Muscle layer of duodenum (tissue), 2 donors: Measurements from ENCODE around the gene TRAPPC14.

Experiments used
- H3K27ac ChIP-seq: one replicate; pipeline ENCODE4 v1.7.0; 2013; ENCODE audit warnings: mild to moderate bottlenecking, low read length
- H3K27me3 ChIP-seq: one replicate; pipeline ENCODE4 v1.7.0; 2013; ENCODE audit warnings: low read depth, mild to moderate bottlenecking, control low read depth, low read length
- H3K36me3 ChIP-seq, 2 donors: one replicate each; pipeline ENCODE4 v1.7.0; 2013; ENCODE audit warnings: low read length in 2 of 2, control low read depth in 1 of 2, mild to moderate bottlenecking in 1 of 2; ENCODE audit not compliant: insufficient read depth in 2 of 2, control insufficient read depth in 1 of 2
- H3K4me1 ChIP-seq, 2 donors: one replicate each; pipeline ENCODE4 v1.7.0; 2013; ENCODE audit warnings: low read length in 2 of 2, mild to moderate bottlenecking in 2 of 2, control low read depth in 1 of 2, moderate library complexity in 1 of 2; ENCODE audit not compliant: insufficient read depth in 2 of 2, control insufficient read depth in 1 of 2
- H3K4me3 ChIP-seq, 2 donors: one replicate each; pipeline ENCODE4 v1.7.0; 2013; ENCODE audit warnings: low read length in 2 of 2, low read depth in 1 of 2, mild to moderate bottlenecking in 1 of 2
- H3K9me3 ChIP-seq, 2 donors: one replicate each; pipeline ENCODE4 v1.7.0; 2013; ENCODE audit warnings: low read length in 2 of 2, control low read depth in 1 of 2, mild to moderate bottlenecking in 1 of 2; ENCODE audit not compliant: control insufficient read depth in 1 of 2
- donor health status: healthy.

TRAPPC14 gene

DNA sequence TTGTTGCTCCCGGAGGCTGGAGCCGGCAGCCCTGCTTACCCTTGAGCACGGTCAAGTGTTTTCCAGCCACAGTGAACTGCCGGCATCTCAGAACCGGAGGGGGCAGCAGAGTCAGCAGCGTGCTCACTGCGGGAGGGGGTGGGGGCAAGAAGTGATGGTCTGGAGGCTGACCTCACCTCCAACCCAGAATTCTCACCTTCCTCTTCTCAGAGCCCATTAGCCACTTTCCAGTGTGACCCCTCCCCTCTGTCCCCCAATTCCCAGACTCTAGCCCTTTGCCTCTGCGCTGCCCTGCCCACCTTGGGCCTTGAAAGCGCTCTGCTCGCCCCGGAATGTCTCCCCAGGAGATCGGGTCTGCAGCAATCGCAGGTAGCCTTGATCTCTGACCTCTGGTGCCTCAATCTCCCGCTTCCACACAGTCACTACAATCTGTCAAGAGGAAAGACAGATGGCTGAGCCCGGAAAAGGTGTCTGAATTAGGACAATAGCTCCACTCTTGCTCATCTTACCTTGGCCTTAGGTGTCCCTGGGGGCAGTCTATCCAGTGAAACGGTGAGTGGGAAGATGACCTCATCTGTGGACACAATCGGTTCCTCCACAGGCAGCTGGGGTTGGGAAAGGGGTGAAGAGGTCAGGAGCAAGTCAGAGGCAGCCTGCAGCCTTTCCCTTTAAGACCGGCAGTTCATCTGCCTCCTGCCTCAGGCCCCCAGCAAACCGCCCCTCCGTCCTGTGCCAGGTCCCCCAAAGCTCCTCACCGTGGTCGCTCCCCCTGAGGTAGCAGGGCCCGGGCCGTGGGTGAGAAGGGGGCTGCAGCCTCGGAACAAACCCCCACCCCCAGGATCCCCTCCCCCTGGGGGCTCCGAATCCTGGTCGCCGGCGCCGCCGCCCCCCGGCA, 942 bp downstream of the TRAPPC14 start:
- Histone ChIP-seq H3K4me1 (peaks cover 16 to 27% of the 10 kb centered on the region in 2 donors), H3K9me3 (no peaks in the 10 kb centered on the region), H3K4me3 (peak overlapping the region; percentile 26 to 92), H3K27me3 (no peaks in the 10 kb centered on the region), H3K27ac (peak overlapping the region; percentile 20), H3K36me3 (peaks cover 20 to 39% of the 10 kb centered on the region in 2 donors)

DNA sequence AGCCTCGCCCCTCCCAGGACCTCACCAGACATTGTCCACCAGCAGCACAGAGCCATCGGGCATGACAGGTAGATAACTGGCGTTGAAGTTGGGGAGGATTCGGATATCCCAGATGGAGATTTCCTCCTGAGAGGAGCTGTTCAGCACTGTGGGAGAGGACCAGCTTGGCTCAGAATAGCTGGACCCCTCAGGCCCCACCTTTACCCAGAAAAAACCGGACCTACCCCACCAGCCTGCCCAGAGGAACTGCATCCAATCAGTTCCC, 1.5 kb downstream of the TRAPPC14 start:
- Histone ChIP-seq H3K9me3 (no peaks in the 10 kb centered on the region), H3K4me1 (peaks cover 16 to 27% of the 10 kb centered on the region in 2 donors), H3K4me3 (peak overlapping the region in 1 of 2 donors; percentile 92), H3K27ac (peak overlapping the region; percentile 20), H3K36me3 (peaks cover 20 to 39% of the 10 kb centered on the region in 2 donors), H3K27me3 (no peaks in the 10 kb centered on the region)

DNA sequence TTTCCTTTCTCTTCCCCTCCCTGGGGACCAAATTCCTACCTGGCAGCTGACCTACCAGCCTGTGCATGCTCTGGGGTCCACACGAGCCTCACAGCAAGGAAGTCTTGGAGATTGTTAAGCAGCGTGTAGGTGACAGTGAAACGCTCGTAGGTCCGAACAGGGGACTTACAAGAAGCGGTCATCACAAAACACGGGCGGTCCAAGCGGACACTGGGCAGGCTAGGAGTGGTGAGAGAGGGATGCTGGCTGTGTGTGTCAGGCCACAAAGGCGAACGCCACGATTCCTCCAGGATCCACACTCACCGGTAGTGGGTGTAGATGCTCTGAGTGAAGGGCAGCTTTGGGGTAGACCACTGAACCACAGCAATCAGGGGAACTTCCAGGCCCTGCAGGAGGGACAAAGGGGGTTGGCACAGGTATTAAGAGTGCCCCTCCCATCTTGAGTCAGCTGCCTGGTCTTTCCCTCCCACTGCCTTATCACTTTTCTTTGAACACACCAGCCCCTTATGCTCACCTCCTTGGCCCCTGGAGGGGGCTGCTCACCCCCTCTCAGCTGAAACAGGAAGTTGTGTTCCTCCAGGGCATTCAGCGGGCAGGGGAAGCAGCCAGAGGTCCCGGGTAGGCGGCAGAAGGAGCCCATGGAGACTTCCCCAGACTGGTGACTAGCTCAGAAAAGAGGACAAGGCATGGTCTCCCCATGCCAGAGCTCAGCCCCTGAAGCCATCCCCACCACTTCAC, 2.0 kb downstream of the TRAPPC14 start:
- Histone ChIP-seq H3K36me3 (peaks cover 20 to 39% of the 10 kb centered on the region in 2 donors), H3K27ac (peak overlapping the region; percentile 20), H3K27me3 (no peaks in the 10 kb centered on the region), H3K9me3 (no peaks in the 10 kb centered on the region), H3K4me1 (peaks cover 16 to 27% of the 10 kb centered on the region in 2 donors), H3K4me3 (no peak overlapping the region)

DNA sequence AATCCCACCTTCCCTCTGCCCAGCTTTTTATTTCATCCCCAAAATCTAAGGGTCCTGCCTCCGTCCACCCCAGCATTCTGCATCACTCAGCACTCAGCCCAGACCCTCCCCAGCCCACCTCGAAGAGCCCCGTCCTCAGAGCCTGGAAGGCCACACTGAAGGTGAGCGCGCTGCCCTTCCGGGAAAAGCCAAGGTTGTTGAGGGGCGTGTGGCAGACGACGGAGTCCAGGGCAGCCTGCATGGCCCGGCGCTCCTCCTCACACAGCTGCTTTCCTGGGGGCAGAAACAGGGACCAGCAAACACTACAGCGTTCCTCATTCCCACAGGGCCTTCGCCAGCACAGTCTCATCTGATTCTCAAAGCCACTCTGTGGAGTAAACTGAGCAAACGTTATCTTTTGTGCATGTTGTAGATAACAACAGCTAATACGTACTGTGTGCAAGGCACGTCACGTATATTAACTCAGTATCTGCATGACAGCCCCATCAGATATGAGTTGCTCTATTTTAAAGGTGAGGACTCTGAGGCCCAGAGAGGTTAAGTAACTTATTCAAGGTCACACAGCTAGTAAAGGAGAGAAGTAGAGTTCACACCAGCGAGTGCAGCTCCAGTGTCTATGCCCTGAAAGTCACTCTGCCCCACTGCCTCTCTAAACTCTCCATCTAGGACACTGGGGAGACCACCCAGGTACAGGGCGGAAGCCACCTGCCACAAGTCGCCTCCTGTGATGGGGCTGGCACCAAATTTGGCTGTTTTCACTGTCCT, 2.8 kb downstream of the TRAPPC14 start:
- H3K9me3 ChIP-seq: no peaks in the 10 kb centered on the region
- H3K27ac ChIP-seq: no peak overlapping the region
- H3K4me1 ChIP-seq: peaks cover 16 to 27% of the 10 kb centered on the region in 2 donors
- H3K4me3 ChIP-seq: no peak overlapping the region
- no peaks in the 10 kb centered on the region for H3K27me3 ChIP-seq
- peaks cover 20 to 39% of the 10 kb centered on the region in 2 donors for H3K36me3 ChIP-seq

DNA sequence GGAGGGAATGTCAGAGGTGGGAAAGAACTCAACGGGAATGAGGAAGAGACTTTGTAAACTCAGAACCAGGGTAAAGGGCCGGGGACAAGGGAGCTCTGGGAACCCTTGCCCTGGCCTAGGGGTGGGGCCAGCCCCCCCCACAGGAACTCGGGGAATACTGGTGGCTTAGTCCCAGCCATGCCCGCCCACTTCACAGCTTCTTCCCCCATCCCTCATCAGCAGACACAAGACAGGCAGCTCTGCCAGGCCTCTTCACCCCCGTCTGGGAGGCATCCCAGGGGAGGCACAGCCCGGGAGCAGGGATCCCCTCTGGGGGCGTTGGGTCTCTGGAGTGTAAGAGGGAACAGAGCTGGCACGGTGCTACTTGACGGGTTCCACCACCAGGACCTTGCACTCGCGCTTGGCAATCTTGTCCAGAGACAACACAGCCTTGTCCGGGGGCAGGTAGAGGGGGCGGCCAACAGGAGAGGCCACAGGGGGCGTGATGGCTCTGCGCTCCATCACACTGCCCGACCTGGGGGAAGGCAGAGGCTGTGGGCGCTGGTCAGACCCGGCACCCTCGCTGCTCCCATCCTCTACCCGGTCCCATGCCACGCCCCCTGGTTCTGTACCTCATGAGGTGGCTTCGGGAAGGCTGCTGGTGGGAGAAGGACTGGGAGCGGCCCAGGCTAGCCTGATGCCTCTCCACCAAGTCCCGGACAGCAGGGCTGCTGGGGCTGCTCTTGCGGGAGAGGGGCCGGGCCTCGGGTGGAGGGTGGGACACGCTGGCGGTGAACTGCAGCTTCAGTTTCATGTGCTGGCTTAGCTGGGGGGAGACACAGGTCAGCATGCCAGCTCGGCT, 3.7 kb downstream of the TRAPPC14 start:
- H3K27me3 ChIP-seq: no peaks in the 10 kb centered on the region
- H3K4me1 ChIP-seq: peaks cover 16 to 32% of the 10 kb centered on the region in 2 donors
- peaks cover 20 to 39% of the 10 kb centered on the region in 2 donors for H3K36me3 ChIP-seq
- H3K4me3 ChIP-seq: no peak overlapping the region
- H3K27ac ChIP-seq: no peak overlapping the region
- H3K9me3 ChIP-seq: no peaks in the 10 kb centered on the region

DNA sequence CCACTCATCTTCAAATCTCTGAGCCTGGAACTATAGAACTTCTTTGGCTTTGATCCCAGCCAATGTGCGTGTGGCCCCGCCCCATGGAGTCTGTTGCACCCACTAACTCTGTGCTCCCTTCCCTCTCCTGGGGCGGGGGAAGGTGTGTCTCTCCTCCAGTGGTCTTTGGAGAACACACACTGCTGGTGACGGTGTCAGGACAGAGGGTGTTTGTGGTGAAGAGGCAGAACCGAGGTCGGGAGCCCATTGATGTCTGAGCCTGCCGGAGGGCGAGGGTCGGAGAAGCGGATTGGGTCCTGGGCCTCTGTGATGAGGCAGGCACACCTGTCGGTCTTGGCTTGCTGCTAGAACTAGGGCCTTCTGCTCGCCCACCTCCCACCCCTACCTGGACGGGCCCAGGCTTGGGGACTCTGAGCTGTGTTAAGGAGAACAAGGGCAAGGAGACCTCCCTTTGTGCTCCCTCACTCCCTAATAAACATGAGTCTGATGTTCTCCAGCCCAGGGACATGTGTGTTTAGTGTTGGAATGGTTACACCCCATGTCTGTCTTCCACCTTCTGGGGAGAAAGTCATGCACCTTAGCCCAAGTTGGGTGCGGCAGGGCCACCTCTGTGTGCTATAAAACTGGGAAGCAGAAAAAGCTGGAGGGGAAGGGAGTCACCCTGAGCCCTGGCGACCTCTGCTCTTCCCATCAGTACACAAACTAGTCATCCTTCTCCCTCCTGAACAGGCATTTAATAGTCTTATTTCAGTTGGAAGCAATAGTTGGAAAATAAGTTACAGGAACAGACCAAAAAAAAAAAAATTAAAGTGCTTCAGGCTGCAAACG, 4.6 kb downstream of the TRAPPC14 start:
- H3K4me1 ChIP-seq: peaks cover 19 to 36% of the 10 kb centered on the region in 2 donors
- no peaks in the 10 kb centered on the region for H3K27me3 ChIP-seq
- peaks cover 20 to 39% of the 10 kb centered on the region in 2 donors for H3K36me3 ChIP-seq

DNA sequence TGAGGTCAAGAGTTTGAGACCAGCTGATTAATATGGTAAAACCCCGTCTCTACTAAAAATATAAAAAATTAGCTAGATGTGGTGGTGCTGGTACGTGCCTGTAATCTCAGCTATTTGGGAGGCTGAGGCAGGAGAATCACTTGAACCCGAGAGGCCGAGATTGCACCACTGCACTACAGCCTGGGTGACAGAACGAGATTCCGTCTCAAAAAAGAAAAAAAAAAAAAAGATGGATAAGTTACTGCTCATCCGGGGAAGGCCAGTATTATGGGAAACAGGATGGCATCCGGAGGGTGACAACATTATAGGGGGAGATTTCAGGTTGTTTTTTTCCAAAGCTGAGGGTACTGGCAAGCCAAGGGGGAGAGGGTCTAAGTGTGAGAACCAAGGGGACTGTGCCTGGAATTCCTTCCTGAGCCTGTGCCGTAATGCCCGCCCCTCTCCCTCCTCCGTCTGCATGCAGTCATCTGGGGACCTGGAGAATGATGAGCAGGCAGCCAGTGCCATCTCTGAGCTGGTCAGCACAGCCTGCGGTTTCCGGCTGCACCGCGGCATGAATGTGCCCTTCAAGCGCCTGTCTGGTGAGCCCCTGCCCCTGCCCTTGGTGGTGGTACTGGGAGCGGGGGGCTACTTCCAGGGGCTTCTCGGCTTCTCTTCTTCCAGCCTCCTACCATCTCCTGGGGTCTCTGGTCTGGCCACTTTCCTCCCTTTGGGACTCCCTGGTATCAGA, 5.4 kb downstream of the TRAPPC14 start:
- no peak overlapping the region for H3K4me3 ChIP-seq
- peaks cover 19 to 36% of the 10 kb centered on the region in 2 donors for H3K4me1 ChIP-seq
- H3K27me3 ChIP-seq: no peaks in the 10 kb centered on the region
- H3K36me3 ChIP-seq: peaks cover 20 to 39% of the 10 kb centered on the region in 2 donors
- no peaks in the 10 kb centered on the region for H3K9me3 ChIP-seq
- no peak overlapping the region for H3K27ac ChIP-seq

More for the DNA sequence above, 4.6 kb downstream of the TRAPPC14 start:
- H3K4me3 ChIP-seq: no peak overlapping the region
- H3K27ac ChIP-seq: peak overlapping the region; percentile 39
- no peaks in the 10 kb centered on the region for H3K9me3 ChIP-seq

DNA sequence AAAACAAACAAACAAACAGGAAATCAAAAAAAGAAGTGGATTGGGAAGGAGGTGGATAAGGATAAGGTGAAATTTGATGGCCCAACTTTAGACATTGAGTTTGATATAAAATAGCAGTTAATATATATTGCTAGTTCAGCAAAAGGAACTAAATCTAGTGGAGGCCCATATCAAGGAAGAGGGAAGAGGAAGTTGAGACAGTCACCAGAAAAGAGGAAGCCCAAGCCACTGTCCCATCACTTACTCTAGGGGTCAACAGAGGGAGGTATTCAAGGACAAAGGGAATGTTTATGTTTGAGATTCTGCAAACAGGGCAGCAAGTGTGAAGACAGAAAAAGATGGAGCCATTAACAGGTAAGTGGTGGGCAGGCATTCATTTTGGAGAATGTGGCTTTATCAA, 6.1 kb downstream of the TRAPPC14 start:
- H3K4me3 ChIP-seq: no peak overlapping the region
- no peaks in the 10 kb centered on the region for H3K27me3 ChIP-seq
- H3K36me3 ChIP-seq: peaks cover 20 to 39% of the 10 kb centered on the region in 2 donors
- H3K9me3 ChIP-seq: no peaks in the 10 kb centered on the region
- peaks cover 16 to 31% of the 10 kb centered on the region in 2 donors for H3K4me1 ChIP-seq
- no peak overlapping the region for H3K27ac ChIP-seq

DNA sequence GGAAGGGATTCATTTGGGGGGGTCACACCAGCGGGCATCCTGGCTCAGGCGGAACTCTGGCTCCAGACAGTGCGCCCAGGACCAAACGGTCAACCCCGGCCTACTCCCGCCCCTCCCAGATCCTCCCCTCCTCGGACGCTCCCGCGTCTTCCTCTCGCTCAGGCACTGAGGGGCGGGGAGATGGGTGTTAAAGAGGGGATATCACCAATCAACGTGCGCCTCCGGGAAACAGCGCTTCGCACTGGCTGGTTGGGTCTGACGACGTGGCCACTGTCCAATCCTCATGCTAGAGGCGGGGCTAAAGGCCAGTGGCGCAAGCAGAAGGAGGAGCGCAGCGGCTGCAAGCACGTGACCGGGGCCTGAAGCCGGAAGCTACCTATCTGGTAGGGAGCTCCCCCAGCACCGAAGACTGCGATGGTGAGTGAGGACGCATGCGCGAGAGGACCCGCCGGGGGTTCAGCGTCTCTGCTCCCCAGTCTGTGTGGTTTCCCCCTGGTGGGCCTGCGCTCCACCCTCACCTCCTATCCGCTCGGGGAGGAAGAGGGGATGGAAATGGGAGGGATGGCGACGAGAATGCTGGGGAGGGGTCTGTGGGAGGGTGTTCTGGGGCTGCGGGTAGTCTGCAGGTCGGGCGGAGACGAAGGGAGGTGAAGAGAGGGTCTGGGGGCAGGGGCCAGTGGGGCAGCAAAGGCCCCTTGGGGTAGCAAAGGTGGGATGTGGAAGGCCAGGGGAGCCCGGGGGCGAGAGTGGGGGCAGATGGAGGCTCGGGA, 9.8 kb downstream of the TRAPPC14 start, which contains the start of gene LAMTOR4:
LAMTOR4 (plus strand) TSS at position 360 of the 770 bp plus-strand sequence; CDS start at position 415, 55 bp downstream.
- Histone ChIP-seq H3K9me3 (no peaks in the 10 kb centered on the region), H3K4me3 (peak within 1 kb of the TSS; percentile 79 to 97), H3K27ac (peak within 1 kb of the TSS; percentile 86), H3K36me3 (peaks cover 4 to 8% of the 10 kb centered on the region in 2 donors), H3K27me3 (no peaks in the 10 kb centered on the region), H3K4me1 (peaks cover 5 to 16% of the 10 kb centered on the region in 2 donors)
